ENCODE results near the gene ESRRG. TPM values are rescaled to one million over a fixed set of nuclear protein-coding genes. Genes with fewer than 3 reads are reported as not detected.
"Not testable (repeated sequence)": the region's sequence is repeated elsewhere in the genome, so short reads cannot be mapped to it uniquely, and the experiment has no call there.

Gene ESRRG
- total and polyA plus RNA-seq, 5 donors = 10.1 to 50.4 (median 38.6) TPM

GRCh38 chr1:216704065-216704464, 19.2 kb downstream of the ESRRG start:
- ATAC-seq; DNase-seq; H3K4me3 ChIP-seq (ENCODE audit: low read length); H3K27ac ChIP-seq (ENCODE audit: low read length); H3K9me3 ChIP-seq (ENCODE audit: control insufficient read depth, low read length); H3K27me3 ChIP-seq (ENCODE audit: control insufficient read depth, insufficient read depth); H3K4me1 ChIP-seq (ENCODE audit: control insufficient read depth, insufficient read depth, low read length); intact Hi-C loops (cut with DNase I): not testable (repeated sequence)
- WGBS = 89% methylated on average over 9 of the region's 9 CpGs

- Histone ChIP-seq H3K27ac (ENCODE audit: low read length) (no peak overlapping the region), H3K4me3 (ENCODE audit: low read length) (no peak overlapping the region), H3K4me1 (ENCODE audit: control insufficient read depth, insufficient read depth, low read length) (peaks cover 2% of the 10 kb centered on the region), H3K9me3 (ENCODE audit: control insufficient read depth, low read length) (no peaks in the 10 kb centered on the region), H3K27me3 (ENCODE audit: control insufficient read depth, insufficient read depth) (no peaks in the 10 kb centered on the region)
- 90% methylated on average over 3 of the region's 3 CpGs for WGBS
- ATAC-seq (no peak), DNase-seq (no peak)
- intact Hi-C loops (cut with DNase I) = no loop called here
Measured at GRCh38 chr1:216702170-216702569, 21.1 kb downstream of the ESRRG start.

GRCh38 chr1:216700779-216701178, 22.4 kb downstream of the ESRRG start:
- H3K4me3 ChIP-seq (ENCODE audit: low read length) = no peak overlapping the region
- H3K4me1 ChIP-seq (ENCODE audit: control insufficient read depth, insufficient read depth, low read length) = peaks cover 2% of the 10 kb centered on the region
- intact Hi-C loops (cut with DNase I) = no loop called here
- no peak for ATAC-seq
- DNase-seq = no peak
- H3K27ac ChIP-seq (ENCODE audit: low read length) = no peak overlapping the region
- 78% methylated on average over 4 of the region's 4 CpGs for WGBS
- H3K9me3 ChIP-seq (ENCODE audit: control insufficient read depth, low read length) = no peaks in the 10 kb centered on the region
- H3K27me3 ChIP-seq (ENCODE audit: control insufficient read depth, insufficient read depth) = no peaks in the 10 kb centered on the region

GRCh38 chr1:216691710-216692109, 31.5 kb downstream of the ESRRG start:
- H3K4me1 ChIP-seq (ENCODE audit: control insufficient read depth, insufficient read depth, low read length) = no peaks in the 10 kb centered on the region
- intact Hi-C loops (cut with DNase I) = no loop called here
- ATAC-seq (no peak), DNase-seq (no peak)
- 83% methylated on average over 3 of the region's 3 CpGs for WGBS
- H3K27me3 ChIP-seq (ENCODE audit: control insufficient read depth, insufficient read depth) = no peaks in the 10 kb centered on the region
- H3K4me3 ChIP-seq (ENCODE audit: low read length) = no peak overlapping the region
- H3K27ac ChIP-seq (ENCODE audit: low read length) = no peak overlapping the region
- no peaks in the 10 kb centered on the region for H3K9me3 ChIP-seq (ENCODE audit: control insufficient read depth, low read length)

GRCh38 chr1:216690603-216691002, 32.6 kb downstream of the ESRRG start:
- whole genome bisulfite sequencing = 78% methylated on average over 1 of the region's 1 CpG

GRCh38 chr1:216688127-216688657, 35.0 kb downstream of the ESRRG start:
- intact Hi-C loops (cut with DNase I) = no loop called here
- no peaks in the 10 kb centered on the region for H3K27me3 ChIP-seq (ENCODE audit: control insufficient read depth, insufficient read depth)
- H3K4me3 ChIP-seq (ENCODE audit: low read length) = no peak overlapping the region
- no peaks in the 10 kb centered on the region for H3K9me3 ChIP-seq (ENCODE audit: control insufficient read depth, low read length)
- H3K27ac ChIP-seq (ENCODE audit: low read length) = no peak overlapping the region
- WGBS = 84% methylated on average over 8 of the region's 8 CpGs
- no peak for DNase-seq
- no peaks in the 10 kb centered on the region for H3K4me1 ChIP-seq (ENCODE audit: control insufficient read depth, insufficient read depth, low read length)
- ATAC-seq = no peak

More at GRCh38 chr1:216690603-216691002, 32.6 kb downstream of the ESRRG start:
- no peak for DNase-seq
- Histone ChIP-seq H3K4me3 (ENCODE audit: low read length) (no peak overlapping the region), H3K9me3 (ENCODE audit: control insufficient read depth, low read length) (no peaks in the 10 kb centered on the region), H3K27me3 (ENCODE audit: control insufficient read depth, insufficient read depth) (no peaks in the 10 kb centered on the region), H3K27ac (ENCODE audit: low read length) (no peak overlapping the region), H3K4me1 (ENCODE audit: control insufficient read depth, insufficient read depth, low read length) (no peaks in the 10 kb centered on the region)
- intact Hi-C loops (cut with DNase I) = no loop called here
- no peak for ATAC-seq

GRCh38 chr1:216686860-216687766, 36.1 kb downstream of the ESRRG start:
- DNase-seq (peak in 2 of 3 donors; percentile 36 to 40), ATAC-seq (peak; percentile 63 to 74)
- no peaks in the 10 kb centered on the region for H3K27me3 ChIP-seq (ENCODE audit: control insufficient read depth, insufficient read depth)
- H3K27ac ChIP-seq (ENCODE audit: low read length) = no peak overlapping the region
- no peaks in the 10 kb centered on the region for H3K4me1 ChIP-seq (ENCODE audit: control insufficient read depth, insufficient read depth, low read length)
- WGBS = 27% methylated on average over 14 of the region's 14 CpGs
- no peaks in the 10 kb centered on the region for H3K9me3 ChIP-seq (ENCODE audit: control insufficient read depth, low read length)
- intact Hi-C loops (cut with DNase I) = no loop called here
- no peak overlapping the region for H3K4me3 ChIP-seq (ENCODE audit: low read length)

- 62% methylated on average over 7 of the region's 7 CpGs for WGBS
- Histone ChIP-seq H3K4me1 (ENCODE audit: control insufficient read depth, insufficient read depth, low read length) (no peaks in the 10 kb centered on the region), H3K27me3 (ENCODE audit: control insufficient read depth, insufficient read depth) (no peaks in the 10 kb centered on the region), H3K4me3 (ENCODE audit: low read length) (no peak overlapping the region), H3K27ac (ENCODE audit: low read length) (no peak overlapping the region), H3K9me3 (ENCODE audit: control insufficient read depth, low read length) (no peaks in the 10 kb centered on the region)
- ATAC-seq (no peak), DNase-seq (no peak)
- intact Hi-C loops (cut with DNase I) = no loop called here
Measured at GRCh38 chr1:216682752-216683151, 40.5 kb downstream of the ESRRG start.

- WGBS = 72% methylated on average over 14 of the region's 14 CpGs
- ATAC-seq = no peak
- Histone ChIP-seq H3K27me3 (ENCODE audit: control insufficient read depth, insufficient read depth) (no peaks in the 10 kb centered on the region), H3K4me3 (ENCODE audit: low read length) (no peak overlapping the region), H3K27ac (ENCODE audit: low read length) (no peak overlapping the region), H3K9me3 (ENCODE audit: control insufficient read depth, low read length) (no peaks in the 10 kb centered on the region), H3K4me1 (ENCODE audit: control insufficient read depth, insufficient read depth, low read length) (no peaks in the 10 kb centered on the region)
- intact Hi-C loops (cut with DNase I) = no loop called here
- DNase-seq = no peak
Measured at GRCh38 chr1:216679108-216679507, 44.1 kb downstream of the ESRRG start.

- no peak for DNase-seq
- H3K27ac ChIP-seq (ENCODE audit: low read length) = no peak overlapping the region
Measured at GRCh38 chr1:216670118-216670883, 52.9 kb downstream of the ESRRG start.

GRCh38 chr1:216666441-216666840, 56.8 kb downstream of the ESRRG start:
- Histone ChIP-seq H3K27ac (ENCODE audit: low read length) (no peak overlapping the region), H3K4me1 (ENCODE audit: control insufficient read depth, insufficient read depth, low read length) (no peaks in the 10 kb centered on the region), H3K4me3 (ENCODE audit: low read length) (no peak overlapping the region), H3K27me3 (ENCODE audit: control insufficient read depth, insufficient read depth) (no peaks in the 10 kb centered on the region), H3K9me3 (ENCODE audit: control insufficient read depth, low read length) (no peaks in the 10 kb centered on the region)
- DNase-seq (no peak), ATAC-seq (no peak)
- intact Hi-C loops (cut with DNase I) = no loop called here
- 92% methylated on average over 2 of the region's 2 CpGs for WGBS

More at GRCh38 chr1:216670118-216670883, 52.9 kb downstream of the ESRRG start:
- no peaks in the 10 kb centered on the region for H3K9me3 ChIP-seq (ENCODE audit: control insufficient read depth, low read length)
- no peak overlapping the region for H3K4me3 ChIP-seq (ENCODE audit: low read length)
- intact Hi-C loops (cut with DNase I) = no loop called here
- no peaks in the 10 kb centered on the region for H3K27me3 ChIP-seq (ENCODE audit: control insufficient read depth, insufficient read depth)
- H3K4me1 ChIP-seq (ENCODE audit: control insufficient read depth, insufficient read depth, low read length) = no peaks in the 10 kb centered on the region
- WGBS = 92% methylated on average over 6 of the region's 6 CpGs
- ATAC-seq = no peak

Measured in right cardiac atrium (tissue), 5 donors.